Choroid plexus epithelial cell (primary cell): Measurements from ENCODE around the gene ALPI.

ENCODE experiments used
- DNase-seq: peaks from one replicate; pipeline ENCODE4 v3.0.0-alpha.2; 2010; ENCODE audit warnings: low read depth
- H3K4me3 ChIP-seq: 2 replicates; pipeline ENCODE4 v1.5.1; 2011; ENCODE audit warnings: low read depth, mild to moderate bottlenecking, control low read depth, low read length, moderate library complexity
- TF ChIP-seq, protein P1 (sequence below): conservative IDR thresholded peaks from 2 replicates; pipeline ENCODE4 v1.5.1; 2011; ENCODE audit warnings: low read depth, mild to moderate bottlenecking, control low read depth, inconsistent platforms, low read length, moderate library complexity

Gene ALPI

DNA sequence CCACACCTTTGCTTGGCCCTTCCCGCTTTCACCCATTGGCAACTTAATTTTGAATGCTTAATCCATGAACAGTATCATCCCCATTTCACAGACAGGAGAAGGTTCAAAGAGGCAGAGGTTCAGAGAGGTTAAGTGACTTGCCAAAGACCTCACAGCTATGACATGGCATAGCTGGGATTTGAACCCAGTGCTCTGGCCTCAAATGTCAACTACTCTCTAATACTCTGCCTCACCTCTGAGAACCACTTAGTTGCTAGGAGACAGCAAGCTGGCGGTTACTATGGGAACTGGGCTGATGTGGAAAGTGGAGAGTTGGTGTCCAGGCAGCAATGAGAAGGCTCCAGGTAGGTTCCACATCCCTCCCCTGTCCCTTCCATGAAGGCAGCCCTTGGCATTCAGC is 48.5 kb downstream of the ALPI start:
- H3K4me3 ChIP-seq, result no peak overlapping the region
- DNase-seq, result no peak
- TF ChIP-seq, protein P1, sequence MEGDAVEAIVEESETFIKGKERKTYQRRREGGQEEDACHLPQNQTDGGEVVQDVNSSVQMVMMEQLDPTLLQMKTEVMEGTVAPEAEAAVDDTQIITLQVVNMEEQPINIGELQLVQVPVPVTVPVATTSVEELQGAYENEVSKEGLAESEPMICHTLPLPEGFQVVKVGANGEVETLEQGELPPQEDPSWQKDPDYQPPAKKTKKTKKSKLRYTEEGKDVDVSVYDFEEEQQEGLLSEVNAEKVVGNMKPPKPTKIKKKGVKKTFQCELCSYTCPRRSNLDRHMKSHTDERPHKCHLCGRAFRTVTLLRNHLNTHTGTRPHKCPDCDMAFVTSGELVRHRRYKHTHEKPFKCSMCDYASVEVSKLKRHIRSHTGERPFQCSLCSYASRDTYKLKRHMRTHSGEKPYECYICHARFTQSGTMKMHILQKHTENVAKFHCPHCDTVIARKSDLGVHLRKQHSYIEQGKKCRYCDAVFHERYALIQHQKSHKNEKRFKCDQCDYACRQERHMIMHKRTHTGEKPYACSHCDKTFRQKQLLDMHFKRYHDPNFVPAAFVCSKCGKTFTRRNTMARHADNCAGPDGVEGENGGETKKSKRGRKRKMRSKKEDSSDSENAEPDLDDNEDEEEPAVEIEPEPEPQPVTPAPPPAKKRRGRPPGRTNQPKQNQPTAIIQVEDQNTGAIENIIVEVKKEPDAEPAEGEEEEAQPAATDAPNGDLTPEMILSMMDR, result no peak

DNA sequence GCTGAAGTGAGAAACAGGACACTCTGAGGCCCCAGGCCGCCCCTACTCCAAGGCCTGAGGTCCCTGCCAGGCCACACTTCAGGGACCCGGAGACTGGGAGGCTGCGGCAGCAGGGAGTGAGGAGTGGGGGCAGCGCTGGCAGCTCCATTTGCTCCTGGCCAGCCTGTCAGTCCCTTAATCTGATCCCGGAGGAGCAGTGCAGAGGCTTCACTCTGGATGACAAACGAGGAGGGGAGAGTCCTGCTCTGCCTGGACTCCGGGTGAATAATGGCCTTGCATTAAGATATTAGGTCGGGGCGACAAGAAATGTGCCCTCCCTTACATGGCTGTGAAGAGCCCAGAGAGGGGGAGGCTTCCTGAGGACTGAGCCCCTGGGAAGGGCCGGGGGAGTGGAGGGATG is 49.9 kb downstream of the ALPI start:
- TF ChIP-seq, protein P1, result no peak
- H3K4me3 ChIP-seq, result no peak overlapping the region
- no peak for DNase-seq

DNA sequence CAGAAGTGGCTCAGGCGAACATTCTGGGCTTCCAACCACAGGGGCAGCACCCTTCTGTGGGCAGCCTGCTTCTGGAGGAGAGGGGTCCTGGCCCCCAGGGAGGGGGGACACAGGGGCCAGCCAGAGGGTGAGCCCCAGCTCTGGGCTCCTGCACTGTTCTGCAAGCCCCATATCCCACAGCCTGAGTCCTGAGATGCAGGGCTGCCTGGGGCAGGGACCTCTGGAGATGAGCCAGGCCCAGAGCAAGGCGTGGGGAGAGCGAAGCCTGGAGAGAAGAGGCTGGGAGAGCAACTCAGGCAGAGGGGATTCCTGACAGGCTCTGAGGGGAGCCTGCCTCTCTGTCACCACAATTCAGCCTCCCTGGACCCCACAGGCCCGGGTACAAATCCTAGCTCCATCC is 50.8 kb downstream of the ALPI start:
- no peak overlapping the region for H3K4me3 ChIP-seq
- TF ChIP-seq, protein P1, result no peak
- DNase-seq, result no peak

DNA sequence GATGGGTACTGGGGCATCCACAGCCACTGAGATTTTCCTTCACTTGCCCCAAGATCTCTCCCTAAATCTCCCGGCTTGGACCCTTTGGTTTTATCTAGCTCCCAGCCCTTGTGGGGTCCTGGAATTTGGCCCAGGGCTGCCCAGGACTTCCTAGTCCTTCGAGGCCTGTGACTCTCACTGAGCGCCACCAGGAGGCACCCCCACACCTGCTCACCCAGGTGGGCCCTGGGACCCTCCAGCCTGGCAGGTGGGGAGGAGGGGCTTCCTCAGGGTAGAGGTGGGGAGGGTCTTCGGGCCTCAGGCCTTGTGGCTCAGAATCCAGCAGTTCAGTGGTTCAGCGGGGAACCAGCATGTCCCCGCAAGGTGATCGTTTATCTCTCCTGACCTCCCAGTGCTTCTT is 52.3 kb downstream of the ALPI start:
- no peak for DNase-seq
- TF ChIP-seq, protein P1, result no peak

More for the DNA sequence above, 52.3 kb downstream of the ALPI start:
- no peak overlapping the region for H3K4me3 ChIP-seq
